ENCODE data around the gene CARMIL1. TPM values are rescaled to one million over a fixed set of nuclear protein-coding genes. Genes with fewer than 3 reads are reported as not detected.
"Not testable (repeated sequence)": the region's sequence is repeated elsewhere in the genome, so short reads cannot be mapped to it uniquely, and the experiment has no call there.

Gene CARMIL1
- total RNA-seq, 1 experiment from 2014 or later = 2.6 TPM

- no peak for DNase-seq (ENCODE audit: extremely low read depth, low read depth)
Measured at GRCh38 chr6:25275436-25275835, 3.7 kb upstream of the CARMIL1 start.

DNA sequence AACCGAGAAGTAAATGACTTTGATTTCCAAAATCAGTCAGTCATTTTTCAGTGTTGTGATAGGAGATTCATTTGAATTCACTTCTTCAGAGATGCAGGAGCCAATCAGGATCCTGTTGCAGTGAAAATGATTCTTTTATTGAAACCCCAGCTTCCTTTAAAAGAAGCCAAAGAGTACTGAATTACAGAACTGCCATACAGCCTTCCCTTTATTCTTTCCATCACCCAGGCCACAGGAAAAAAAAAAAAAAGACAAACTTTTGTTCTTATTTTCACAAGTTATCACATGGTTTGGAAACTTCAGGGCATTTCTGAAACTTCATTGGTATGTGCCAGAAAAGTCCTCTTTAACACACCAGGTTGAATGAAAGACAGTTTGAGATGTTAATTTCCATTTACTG is 1.8 kb upstream of the CARMIL1 start:
- DNase-seq (ENCODE audit: extremely low read depth, low read depth) = no peak

DNA sequence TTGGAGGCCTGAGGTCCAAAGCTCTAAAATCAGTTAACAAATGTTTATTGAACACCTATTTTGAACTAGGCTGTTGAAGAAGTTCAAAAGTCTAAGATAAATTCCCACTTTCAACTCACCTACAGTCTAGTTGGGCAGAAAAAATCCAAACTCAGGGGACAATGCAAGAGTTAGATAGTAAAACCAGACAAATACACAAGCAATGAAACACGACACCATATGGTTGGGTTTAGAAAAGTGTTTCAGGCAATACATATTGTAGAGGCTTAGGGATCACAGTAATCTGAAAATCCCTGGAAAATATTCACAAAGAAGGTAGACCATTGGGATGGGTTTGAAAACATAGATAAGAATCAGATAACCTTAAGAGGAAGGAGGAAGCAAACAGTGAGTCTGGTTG is 1.3 kb upstream of the CARMIL1 start:
- DNase-seq (ENCODE audit: extremely low read depth, low read depth) = no peak

DNA sequence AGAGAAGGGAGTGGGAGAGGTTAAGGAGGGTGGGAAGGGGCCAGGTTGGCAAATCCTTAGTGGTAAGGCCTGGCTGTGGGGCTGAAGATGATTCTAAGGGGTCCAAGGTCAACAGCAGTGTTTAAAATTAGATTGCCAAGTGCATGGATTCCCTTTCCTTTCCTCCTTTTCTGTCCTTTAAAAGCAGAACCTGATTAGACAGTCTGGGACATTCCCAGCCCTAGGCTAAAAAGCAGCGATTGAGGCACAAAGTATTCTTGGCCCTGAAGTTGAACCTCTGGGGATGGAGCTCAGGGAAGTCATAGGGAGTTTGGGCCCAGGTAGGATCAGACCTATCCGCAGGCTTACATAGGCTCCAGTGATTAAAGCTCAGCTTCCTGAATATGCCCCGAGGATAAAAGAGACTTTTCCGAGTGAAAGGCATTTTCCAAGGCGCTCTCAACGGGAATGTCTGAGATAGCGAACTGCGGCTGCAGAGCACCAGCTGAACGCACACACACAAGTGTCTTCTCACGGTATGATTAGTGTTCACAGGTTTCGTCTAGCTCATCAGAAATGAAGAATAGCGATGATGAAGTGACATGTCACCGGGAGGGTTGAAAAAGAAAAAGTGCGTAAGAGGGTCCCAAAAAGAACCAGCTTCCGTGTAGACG is 787 bp upstream of the CARMIL1 start:
- no peak for DNase-seq (ENCODE audit: extremely low read depth, low read depth)

- no peak for DNase-seq (ENCODE audit: extremely low read depth, low read depth)
Measured at GRCh38 chr6:25279748-25280343, 672 bp downstream of the CARMIL1 start.

- DNase-seq (ENCODE audit: extremely low read depth, low read depth) = no peak
Measured at GRCh38 chr6:25280344-25281074, 1.3 kb downstream of the CARMIL1 start.

GRCh38 chr6:25286891-25287290 is 7.7 kb downstream of the CARMIL1 start:
- no peak for DNase-seq (ENCODE audit: extremely low read depth, low read depth)

- DNase-seq (ENCODE audit: extremely low read depth, low read depth) = no peak
Measured at GRCh38 chr6:25287941-25288340, 8.8 kb downstream of the CARMIL1 start.

GRCh38 chr6:25288518-25288917 is 9.3 kb downstream of the CARMIL1 start:
- DNase-seq (ENCODE audit: extremely low read depth, low read depth) = no peak

GRCh38 chr6:25290306-25291060 is 11.3 kb downstream of the CARMIL1 start:
- no peak for DNase-seq (ENCODE audit: extremely low read depth, low read depth)

- no peak for DNase-seq (ENCODE audit: extremely low read depth, low read depth)
Measured at GRCh38 chr6:25292384-25292783, 13.2 kb downstream of the CARMIL1 start.

- DNase-seq (ENCODE audit: extremely low read depth, low read depth) = no peak
Measured at GRCh38 chr6:25295651-25296050, 16.5 kb downstream of the CARMIL1 start.

GRCh38 chr6:25296217-25296905 is 17.2 kb downstream of the CARMIL1 start:
- DNase-seq (ENCODE audit: extremely low read depth, low read depth) = no peak

GRCh38 chr6:25297039-25297441 is 17.9 kb downstream of the CARMIL1 start:
- no peak for DNase-seq (ENCODE audit: extremely low read depth, low read depth)

DNA sequence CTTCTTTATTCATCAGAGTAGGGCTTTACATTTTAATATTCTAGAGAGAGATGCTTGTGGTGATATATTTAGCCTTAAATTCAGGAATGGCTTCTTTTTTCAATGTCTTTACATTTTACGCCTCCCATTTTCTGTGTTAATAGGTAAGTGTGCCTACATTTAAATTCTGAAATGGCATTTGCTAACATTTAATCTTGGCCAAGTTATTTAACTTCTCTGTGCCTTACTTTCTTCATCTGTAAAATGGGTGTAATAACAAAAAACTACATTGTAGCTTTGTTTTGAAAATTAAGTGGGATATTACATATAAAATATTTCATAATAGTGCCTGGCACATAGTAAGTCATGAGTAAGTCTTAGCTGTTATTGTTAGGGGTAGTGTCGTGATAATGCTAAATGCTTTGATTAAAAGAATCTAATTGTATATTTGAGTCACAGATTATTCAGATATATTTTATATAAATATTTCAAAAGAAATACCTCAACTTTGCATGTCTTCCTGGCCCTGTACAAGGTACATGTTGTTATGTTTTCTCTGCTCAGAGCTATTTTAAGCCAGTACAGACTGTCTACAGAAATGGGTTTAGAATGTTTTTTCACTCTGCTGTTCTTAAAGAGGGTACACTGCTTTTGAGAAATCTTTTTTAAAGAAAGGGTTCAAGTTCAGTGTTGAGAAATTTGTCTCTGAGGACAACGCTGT is 18.8 kb downstream of the CARMIL1 start:
- no peak for DNase-seq (ENCODE audit: extremely low read depth, low read depth)

DNA sequence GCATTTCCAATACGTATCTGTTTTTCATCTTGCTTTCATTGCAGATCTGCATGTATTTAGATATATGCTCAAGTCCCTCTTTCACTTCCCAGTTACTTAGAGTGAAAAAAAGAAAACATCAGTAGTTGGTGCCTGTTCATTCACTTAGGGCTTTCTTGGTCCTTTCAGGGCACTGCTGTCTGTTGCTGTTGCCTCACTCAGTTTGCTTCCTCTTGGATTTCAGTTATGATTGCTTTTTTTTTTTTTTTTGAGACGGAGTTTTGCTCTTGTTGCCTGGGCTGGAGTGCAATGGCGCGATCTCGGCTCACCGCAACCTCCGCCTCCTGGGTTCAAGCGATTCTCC is 19.3 kb downstream of the CARMIL1 start:
- not testable (repeated sequence) for DNase-seq (ENCODE audit: extremely low read depth, low read depth)

GRCh38 chr6:25301362-25301761 is 22.2 kb downstream of the CARMIL1 start:
- DNase-seq (ENCODE audit: extremely low read depth, low read depth) = no peak

DNA sequence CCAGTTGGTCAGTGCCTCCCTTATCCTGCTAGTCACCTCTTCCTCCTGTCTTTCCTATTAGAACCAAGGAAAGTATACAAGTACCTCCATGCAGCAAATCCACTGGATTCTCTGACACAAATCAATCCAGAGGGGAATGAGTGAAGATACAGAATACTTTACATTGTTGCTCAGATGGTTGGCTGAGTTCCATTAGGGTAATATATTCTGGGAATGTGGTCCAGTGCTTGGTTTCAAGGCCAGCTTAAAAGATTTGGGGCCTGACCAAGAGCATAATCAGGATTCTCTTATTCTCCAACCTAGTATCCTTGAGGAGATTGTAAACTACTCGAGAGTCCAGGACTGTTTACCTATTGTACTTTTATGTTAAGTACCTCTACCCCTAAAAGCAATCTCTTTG is 23.0 kb downstream of the CARMIL1 start:
- no peak for DNase-seq (ENCODE audit: extremely low read depth, low read depth)

- no peak for DNase-seq (ENCODE audit: extremely low read depth, low read depth)
Measured at GRCh38 chr6:25302677-25303128, 23.5 kb downstream of the CARMIL1 start.

DNA sequence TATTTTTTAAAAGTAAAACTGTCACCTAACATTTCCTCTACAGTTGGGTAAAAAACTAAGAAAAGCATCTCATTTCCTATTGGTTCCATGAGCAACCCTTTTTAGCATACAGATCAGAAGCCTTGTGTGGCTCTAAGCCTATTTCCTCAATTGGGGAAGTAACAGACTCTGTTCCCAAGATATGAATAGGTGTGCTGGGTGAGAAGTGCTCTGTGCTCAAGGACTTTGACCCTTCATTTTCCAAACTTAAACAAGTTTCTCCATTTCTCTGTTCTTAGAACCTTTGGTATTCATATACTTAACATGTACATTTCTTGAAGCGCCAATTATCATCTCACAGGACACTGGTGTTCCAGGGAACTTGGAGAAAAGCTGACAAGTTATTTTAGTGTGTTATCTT is 24.1 kb downstream of the CARMIL1 start:
- no peak for DNase-seq (ENCODE audit: extremely low read depth, low read depth)
